ENCODE data around the gene NFATC2. TPM values are rescaled to one million over a fixed set of nuclear protein-coding genes. Genes with fewer than 3 reads are reported as not detected.
A peak's percentile ranks its signal among the peaks of the same experiment; 100 is the strongest.

NFATC2 gene
- total RNA-seq, 1 donor from 2014 or later: 46.0 TPM

DNA sequence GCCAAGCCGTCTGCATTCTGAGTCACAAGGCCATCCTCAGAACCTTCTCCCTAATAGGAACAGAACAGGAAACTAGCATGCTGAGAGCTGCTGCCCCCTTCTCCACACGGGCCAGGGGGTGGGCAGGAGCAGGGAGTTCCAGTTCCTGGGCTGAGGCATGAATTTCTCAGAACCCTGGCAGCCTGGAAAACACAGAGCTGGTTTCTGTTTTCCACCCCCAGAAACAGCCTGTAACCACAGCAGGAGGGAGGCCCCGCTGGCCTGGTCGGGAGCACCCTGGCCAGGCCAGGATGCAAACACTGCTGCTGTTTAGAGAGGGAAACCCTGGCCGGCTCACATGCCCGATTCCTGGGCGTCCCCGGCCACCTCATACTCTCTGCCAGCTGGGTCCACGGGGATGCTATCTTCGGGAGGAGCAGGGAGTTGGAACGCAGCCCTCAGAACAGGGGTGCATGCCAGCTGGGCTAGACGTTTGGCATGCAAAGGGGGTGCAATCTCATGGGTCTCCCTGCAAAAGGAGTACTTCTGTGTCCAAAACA, 130.1 kb downstream of the NFATC2 start:
- Mint-ChIP-seq H3K27ac (no peak overlapping the region), H3K4me1 (peaks cover 71% of the 10 kb centered on the region), H3K4me3 (no peak overlapping the region), H3K36me3 (ENCODE audit: low read depth) (peaks cover 47% of the 10 kb centered on the region), H3K27me3 (no peaks in the 10 kb centered on the region), H3K9me3 (peaks cover 2% of the 10 kb centered on the region)
- ATAC-seq (ENCODE audit: low read depth): no peak
- intact Hi-C loops (cut with micrococcal nuclease): no loop called here
- CTCF ChIA-PET: interaction anchor here (0.8 to 1.7 kb wide), 4 partner anchors 8 to 183 kb away, joined by 3 to 5 read pairs (median 4); no protein-coding TSS in a partner anchor
- POLR2A ChIA-PET: interaction anchor here (0.6 kb wide), 3 partner anchors 43 to 183 kb away, joined by 3 to 7 read pairs (median 6); no protein-coding TSS in a partner anchor
- TF ChIP-seq CTCF (IDR thresholded peaks at IDR 0.05): no peak
- no peak for DNase-seq

GRCh38 chr20:51411870-51412269, 130.6 kb downstream of the NFATC2 start:
- intact Hi-C loops (cut with micrococcal nuclease): no loop called here
- no peak overlapping the region for H3K27ac Mint-ChIP-seq

GRCh38 chr20:51410586-51411325, 131.8 kb downstream of the NFATC2 start:
- ChIA-PET POLR2A (interaction anchor here (1.1 kb wide), 1 partner anchor 12 kb away, joined by 5 read pairs; no protein-coding TSS in a partner anchor), CTCF (interaction anchor here (1.1 kb wide), 1 partner anchor 15 kb away, joined by 3 read pairs; no protein-coding TSS in a partner anchor)
- TF ChIP-seq CTCF (IDR thresholded peaks at IDR 0.05): no peak
- intact Hi-C loops (cut with micrococcal nuclease): no loop called here
- ATAC-seq (ENCODE audit: low read depth) (no peak), DNase-seq (no peak)
- peaks cover 69% of the 10 kb centered on the region for H3K4me1 Mint-ChIP-seq
- H3K27me3 Mint-ChIP-seq: no peaks in the 10 kb centered on the region
- peaks cover 54% of the 10 kb centered on the region for H3K36me3 Mint-ChIP-seq (ENCODE audit: low read depth)
- H3K4me3 Mint-ChIP-seq: no peak overlapping the region
- peak overlapping the region; percentile 53 for H3K27ac Mint-ChIP-seq
- peaks cover 2% of the 10 kb centered on the region for H3K9me3 Mint-ChIP-seq

More at GRCh38 chr20:51411870-51412269, 130.6 kb downstream of the NFATC2 start:
- no peak for TF ChIP-seq CTCF (IDR thresholded peaks at IDR 0.05)
- H3K4me3 Mint-ChIP-seq: no peak overlapping the region
- DNase-seq (no peak), ATAC-seq (ENCODE audit: low read depth) (no peak)
- CTCF ChIA-PET: interaction anchor here (0.8 to 1.7 kb wide), 3 partner anchors 26 to 183 kb away, joined by 3 to 5 read pairs (median 4); no protein-coding TSS in a partner anchor
- POLR2A ChIA-PET: interaction anchor here (0.6 kb wide), 2 partner anchors 43 to 183 kb away, joined by 6 to 7 read pairs; no protein-coding TSS in a partner anchor
- H3K36me3 Mint-ChIP-seq (ENCODE audit: low read depth): peaks cover 49% of the 10 kb centered on the region
- peaks cover 70% of the 10 kb centered on the region for H3K4me1 Mint-ChIP-seq
- H3K27me3 Mint-ChIP-seq: no peaks in the 10 kb centered on the region
- H3K9me3 Mint-ChIP-seq: peaks cover 2% of the 10 kb centered on the region

GRCh38 chr20:51409192-51409880, 133.2 kb downstream of the NFATC2 start:
- DNase-seq (no peak), ATAC-seq (ENCODE audit: low read depth) (no peak)
- Mint-ChIP-seq H3K27me3 (no peaks in the 10 kb centered on the region), H3K36me3 (ENCODE audit: low read depth) (peaks cover 64% of the 10 kb centered on the region), H3K27ac (no peak overlapping the region), H3K9me3 (peaks cover 2% of the 10 kb centered on the region), H3K4me3 (no peak overlapping the region), H3K4me1 (peaks cover 69% of the 10 kb centered on the region)
- ChIA-PET POLR2A (no interaction called here), CTCF (no interaction called here)
- intact Hi-C loops (cut with micrococcal nuclease): loop anchor here (10.0 kb wide), 1 partner anchor 595 kb away; no protein-coding TSS in a partner anchor
- TF ChIP-seq CTCF (IDR thresholded peaks at IDR 0.05): no peak
